ACC112 (cell line): Measurements from ENCODE around the gene MBD4.
"Not testable (repeated sequence)": the region's sequence is repeated elsewhere in the genome, so short reads cannot be mapped to it uniquely, and the experiment has no call there.

Experiments used
- H2AFZ ChIP-seq: fragments of 200-600 bp; sonication (generic); one replicate; pipeline ENCODE4 v1.6.0; 2017; ENCODE audit warnings: antibody characterized with exemption, low read length; ENCODE audit not compliant: unreplicated experiment
- H3K27ac ChIP-seq: fragments of 200-600 bp; sonication (generic); 2 replicates; pipeline ENCODE4 v1.5.1; 2014; ENCODE audit warnings: low read depth, mild to moderate bottlenecking, antibody characterized with exemption, low read length, moderate library complexity
- H3K27me3 ChIP-seq: fragments of 200-600 bp; sonication (generic); 2 replicates; pipeline ENCODE4 v1.6.1; 2014; ENCODE audit warnings: mild to moderate bottlenecking, antibody characterized with exemption, low read length, moderate library complexity, mixed read lengths; ENCODE audit not compliant: insufficient read depth
- H3K36me3 ChIP-seq: fragments of 200-600 bp; sonication (generic); 2 replicates; pipeline ENCODE4 v1.6.1; 2016; ENCODE audit warnings: mild to moderate bottlenecking, antibody characterized with exemption, low read length, moderate library complexity, mixed read lengths; ENCODE audit not compliant: insufficient read depth
- H3K4me1 ChIP-seq: fragments of 200-600 bp; sonication (generic); one replicate; pipeline ENCODE4 v1.6.1; 2016; ENCODE audit warnings: low read length, mixed read lengths; ENCODE audit not compliant: insufficient read depth, unreplicated experiment, control insufficient read depth
- H3K4me3 ChIP-seq: fragments of 200-600 bp; sonication (generic); 2 replicates; pipeline ENCODE4 v1.5.1; 2014; ENCODE audit warnings: mild to moderate bottlenecking, low read depth, low read length
- H3K79me2 ChIP-seq: fragments of 200-600 bp; sonication (generic); one replicate; pipeline ENCODE4 v1.6.0; 2016; ENCODE audit warnings: low read length; ENCODE audit not compliant: control insufficient read depth, unreplicated experiment, insufficient read depth

Gene MBD4

GRCh38 chr3:129439817-129440617, at the start of gene MBD4, which contains the start of gene IFT122:
TSS of gene MBD4 (minus strand) at chr3:129439948. CDS start at chr3:129439833, 115 bp downstream.
TSS of gene IFT122 (plus strand) at chr3:129440224. CDS start at chr3:129440331, 107 bp downstream.
- peaks cover 61% of the 10 kb centered on the region for H3K79me2 ChIP-seq

GRCh38 chr3:129489258-129489657, 49.5 kb upstream of the MBD4 start:
- not testable (repeated sequence) for H3K36me3 ChIP-seq, H3K79me2 ChIP-seq, H3K27me3 ChIP-seq, H3K27ac ChIP-seq, H2AFZ ChIP-seq, H3K4me3 ChIP-seq
- H3K4me1 ChIP-seq: peaks cover 41% of the 10 kb centered on the region

More at GRCh38 chr3:129439817-129440617, at the start of gene MBD4, which contains the start of gene IFT122:
- H2AFZ ChIP-seq: peak within 1 kb of the TSS; percentile 92
- peaks cover 15% of the 10 kb centered on the region for H3K36me3 ChIP-seq
- peaks cover 59% of the 10 kb centered on the region for H3K4me1 ChIP-seq
- peak within 1 kb of the TSS; percentile 89 for H3K27ac ChIP-seq
- peak within 1 kb of the TSS; percentile 95 for H3K4me3 ChIP-seq
- no peaks in the 10 kb centered on the region for H3K27me3 ChIP-seq

- H3K79me2 ChIP-seq, H3K4me3 ChIP-seq, H3K27me3 ChIP-seq, H2AFZ ChIP-seq, H3K36me3 ChIP-seq: not testable (repeated sequence)
- Histone ChIP-seq H3K27ac (peak overlapping the region; percentile 95; the same call in 1 of the 2 replicates), H3K4me1 (peaks cover 39% of the 10 kb centered on the region)
Measured at GRCh38 chr3:129487868-129488335, 48.2 kb upstream of the MBD4 start.

- Histone ChIP-seq H3K4me1 (peaks cover 42% of the 10 kb centered on the region), H3K4me3 (no peak overlapping the region), H3K27me3 (no peaks in the 10 kb centered on the region), H3K27ac (peak overlapping the region; percentile 95), H3K79me2 (no peaks in the 10 kb centered on the region), H2AFZ (no peak overlapping the region), H3K36me3 (no peaks in the 10 kb centered on the region)
Measured at GRCh38 chr3:129487183-129487867, 47.6 kb upstream of the MBD4 start.

- Histone ChIP-seq H3K79me2 (no peaks in the 10 kb centered on the region), H3K4me3 (peak overlapping the region; percentile 15; the same call in 1 of the 2 replicates), H3K27ac (peak overlapping the region; percentile 95), H3K4me1 (peaks cover 49% of the 10 kb centered on the region), H3K27me3 (no peaks in the 10 kb centered on the region), H2AFZ (peak overlapping the region; percentile 5), H3K36me3 (no peaks in the 10 kb centered on the region)
Measured at GRCh38 chr3:129486664-129487035, 46.9 kb upstream of the MBD4 start.

GRCh38 chr3:129485721-129486663, 46.2 kb upstream of the MBD4 start:
- no peaks in the 10 kb centered on the region for H3K27me3 ChIP-seq
- peak overlapping the region; percentile 5 for H2AFZ ChIP-seq
- no peaks in the 10 kb centered on the region for H3K79me2 ChIP-seq
- no peaks in the 10 kb centered on the region for H3K36me3 ChIP-seq
- peak overlapping the region; percentile 54; the same call in 1 of the 2 replicates for H3K4me3 ChIP-seq
- H3K27ac ChIP-seq: peak overlapping the region; percentile 95
- peaks cover 52% of the 10 kb centered on the region for H3K4me1 ChIP-seq

GRCh38 chr3:129485146-129485545, 45.4 kb upstream of the MBD4 start:
- Histone ChIP-seq H3K27ac (peak overlapping the region; percentile 95), H3K4me1 (peaks cover 46% of the 10 kb centered on the region)
- not testable (repeated sequence) for H2AFZ ChIP-seq, H3K27me3 ChIP-seq, H3K36me3 ChIP-seq, H3K4me3 ChIP-seq, H3K79me2 ChIP-seq

GRCh38 chr3:129483870-129484269, 44.1 kb upstream of the MBD4 start:
- H3K27ac ChIP-seq: no peak overlapping the region
- no peak overlapping the region for H2AFZ ChIP-seq
- H3K4me1 ChIP-seq: peaks cover 46% of the 10 kb centered on the region
- H3K4me3 ChIP-seq: no peak overlapping the region
- H3K36me3 ChIP-seq: 0 out of 2 replicates have a peak, but pooled peaks cover 7% of the 10 kb centered on the region
- H3K79me2 ChIP-seq: no peaks in the 10 kb centered on the region
- H3K27me3 ChIP-seq: no peaks in the 10 kb centered on the region

- Histone ChIP-seq H3K27me3 (no peaks in the 10 kb centered on the region), H3K79me2 (no peaks in the 10 kb centered on the region), H3K4me1 (peaks cover 44% of the 10 kb centered on the region), H3K36me3 (0 out of 2 replicates have a peak, but pooled peaks cover 7% of the 10 kb centered on the region), H3K27ac (peak overlapping the region; percentile 63), H3K4me3 (no peak overlapping the region), H2AFZ (no peak overlapping the region)
Measured at GRCh38 chr3:129482721-129483120, 43.0 kb upstream of the MBD4 start.

- H3K4me3 ChIP-seq: no peak overlapping the region
- peaks cover 35% of the 10 kb centered on the region for H3K4me1 ChIP-seq
- no peak overlapping the region for H2AFZ ChIP-seq
- H3K79me2 ChIP-seq: no peaks in the 10 kb centered on the region
- H3K27me3 ChIP-seq: no peaks in the 10 kb centered on the region
- H3K27ac ChIP-seq: peak overlapping the region; percentile 63
- H3K36me3 ChIP-seq: 0 out of 2 replicates have a peak, but pooled peaks cover 7% of the 10 kb centered on the region
Measured at GRCh38 chr3:129481766-129482332, 42.1 kb upstream of the MBD4 start.
